ENCODE results near the gene UGT1A4.
"Not testable (repeated sequence)": the region's sequence is repeated elsewhere in the genome, so short reads cannot be mapped to it uniquely, and the experiment has no call there.

The UGT1A4 gene

DNA sequence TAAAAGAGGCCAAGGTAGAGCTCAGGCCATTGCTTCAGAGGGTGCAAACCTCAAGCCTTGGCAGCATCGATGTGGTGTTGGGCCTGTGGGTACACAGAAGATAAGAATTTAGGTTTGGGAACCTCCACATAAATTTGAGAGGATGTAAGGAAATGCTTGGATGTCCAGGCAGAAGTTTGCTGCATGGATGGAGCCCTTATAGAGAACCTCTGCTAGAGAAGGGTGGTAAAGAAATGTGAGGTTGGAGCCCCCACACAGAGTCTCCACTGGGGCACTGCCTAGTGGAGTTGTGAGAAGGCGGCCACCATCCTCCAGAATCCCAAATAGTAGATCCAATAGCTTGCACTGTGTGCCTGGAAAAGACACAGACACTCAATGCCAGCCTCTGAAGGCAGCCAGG, 32.2 kb downstream of the UGT1A4 start:
- not testable (repeated sequence) for DNase-seq (ENCODE audit: low read depth, low spot score)

- not testable (repeated sequence) for DNase-seq (ENCODE audit: low read depth, low spot score)
Measured at GRCh38 chr2:233751212-233752009, 32.9 kb downstream of the UGT1A4 start.

GRCh38 chr2:233754872-233755611, 36.5 kb downstream of the UGT1A4 start:
- DNase-seq (ENCODE audit: low read depth, low spot score) = no peak

DNA sequence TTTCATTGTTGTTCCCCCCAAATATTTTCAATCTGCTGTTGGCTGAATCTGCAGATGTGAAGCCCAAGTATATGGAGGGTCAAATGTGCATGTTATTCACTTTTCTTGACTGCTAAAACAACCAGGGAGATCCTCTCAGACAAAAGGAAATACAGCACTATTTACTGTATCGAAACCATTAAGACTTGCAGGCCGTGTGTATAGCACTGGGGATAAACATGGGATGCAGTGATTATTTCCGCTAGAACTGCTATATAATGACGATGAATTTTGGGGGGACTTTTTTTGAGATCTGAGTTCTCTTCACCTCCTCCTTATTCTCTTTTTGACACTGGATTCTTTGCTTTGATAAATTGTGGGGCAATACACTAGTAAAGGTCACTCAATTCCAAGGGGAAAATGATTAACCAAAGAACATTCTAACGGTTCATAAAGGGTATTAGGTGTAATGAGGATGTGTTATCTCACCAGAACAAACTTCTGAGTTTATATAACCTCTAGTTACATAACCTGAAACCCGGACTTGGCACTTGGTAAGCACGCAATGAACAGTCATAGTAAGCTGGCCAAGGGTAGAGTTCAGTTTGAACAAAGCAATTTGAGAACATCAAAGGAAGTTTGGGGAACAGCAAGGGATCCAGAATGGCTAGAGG, 38.0 kb downstream of the UGT1A4 start:
- no peak for DNase-seq (ENCODE audit: low read depth, low spot score)

DNA sequence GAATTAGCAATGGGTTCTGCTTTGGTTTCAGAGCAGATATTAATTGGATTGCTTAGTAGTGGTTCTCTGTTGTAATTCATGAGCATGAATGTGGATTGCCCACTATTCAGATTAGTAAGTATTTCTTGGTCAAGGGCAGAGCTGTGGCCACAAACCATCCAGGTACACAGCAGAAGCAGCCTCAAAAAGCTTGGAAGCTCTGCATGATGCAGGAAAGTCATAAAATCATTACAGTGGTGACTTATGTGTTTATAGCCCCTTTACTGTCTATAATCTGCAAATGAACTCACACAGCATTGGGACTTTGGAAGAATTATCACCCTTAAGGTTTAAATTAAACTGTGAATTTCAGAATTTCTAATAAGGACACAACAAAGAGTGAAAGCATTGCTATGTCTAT, 39.6 kb downstream of the UGT1A4 start:
- DNase-seq (ENCODE audit: low read depth, low spot score) = no peak

- DNase-seq (ENCODE audit: low read depth, low spot score) = no peak
Measured at GRCh38 chr2:233758849-233759248, 40.3 kb downstream of the UGT1A4 start.

- no peak for DNase-seq (ENCODE audit: low read depth, low spot score)
Measured at GRCh38 chr2:233760043-233760442, 41.5 kb downstream of the UGT1A4 start, which contains the start of gene UGT1A1. Gene UGT1A1, plus strand, starts transcription at chr2:233760270. Its CDS starts 18 bp downstream, at chr2:233760288.

- no peak for DNase-seq (ENCODE audit: low read depth, low spot score)
Measured at GRCh38 chr2:233761040-233761769, 42.7 kb downstream of the UGT1A4 start.

- DNase-seq (ENCODE audit: low read depth, low spot score) = peak; percentile 3
Measured at GRCh38 chr2:233764264-233764663, 45.7 kb downstream of the UGT1A4 start.

- no peak for DNase-seq (ENCODE audit: low read depth, low spot score)
Measured at GRCh38 chr2:233764761-233765160, 46.2 kb downstream of the UGT1A4 start.

- DNase-seq (ENCODE audit: low read depth, low spot score) = no peak
Measured at GRCh38 chr2:233766416-233766815, 47.9 kb downstream of the UGT1A4 start.

GRCh38 chr2:233768076-233768475, 49.5 kb downstream of the UGT1A4 start:
- no peak for DNase-seq (ENCODE audit: low read depth, low spot score)

DNA sequence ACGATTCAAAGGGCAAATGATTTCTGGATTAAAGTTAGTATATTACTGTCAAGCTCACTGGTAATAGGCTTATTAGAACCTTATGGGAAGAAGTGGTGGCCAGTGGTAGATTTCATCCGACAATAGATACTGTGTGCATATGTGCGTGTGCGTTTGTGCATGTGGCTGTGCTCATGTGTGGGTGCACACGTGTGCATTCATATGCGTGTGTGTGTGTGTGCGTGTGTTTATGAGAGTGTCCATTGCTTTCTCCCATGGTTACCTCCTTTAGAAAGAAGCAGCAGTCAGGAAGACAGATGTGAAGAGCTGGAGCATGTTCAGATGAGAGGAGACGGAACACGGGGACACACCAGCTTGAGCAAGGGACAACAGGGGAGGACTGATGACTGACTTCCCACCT, 50.7 kb downstream of the UGT1A4 start:
- no peak for DNase-seq (ENCODE audit: low read depth, low spot score)

DNA sequence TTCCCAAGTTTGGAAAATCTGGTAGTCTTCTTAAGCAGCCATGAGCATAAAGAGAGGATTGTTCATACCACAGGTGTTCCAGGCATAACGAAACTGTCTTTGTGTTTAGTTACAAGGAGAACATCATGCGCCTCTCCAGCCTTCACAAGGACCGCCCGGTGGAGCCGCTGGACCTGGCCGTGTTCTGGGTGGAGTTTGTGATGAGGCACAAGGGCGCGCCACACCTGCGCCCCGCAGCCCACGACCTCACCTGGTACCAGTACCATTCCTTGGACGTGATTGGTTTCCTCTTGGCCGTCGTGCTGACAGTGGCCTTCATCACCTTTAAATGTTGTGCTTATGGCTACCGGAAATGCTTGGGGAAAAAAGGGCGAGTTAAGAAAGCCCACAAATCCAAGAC, 53.6 kb downstream of the UGT1A4 start:
- DNase-seq (ENCODE audit: low read depth, low spot score) = no peak

GRCh38 chr2:233772583-233772982, 54.0 kb downstream of the UGT1A4 start:
- DNase-seq (ENCODE audit: low read depth, low spot score) = no peak

DNA sequence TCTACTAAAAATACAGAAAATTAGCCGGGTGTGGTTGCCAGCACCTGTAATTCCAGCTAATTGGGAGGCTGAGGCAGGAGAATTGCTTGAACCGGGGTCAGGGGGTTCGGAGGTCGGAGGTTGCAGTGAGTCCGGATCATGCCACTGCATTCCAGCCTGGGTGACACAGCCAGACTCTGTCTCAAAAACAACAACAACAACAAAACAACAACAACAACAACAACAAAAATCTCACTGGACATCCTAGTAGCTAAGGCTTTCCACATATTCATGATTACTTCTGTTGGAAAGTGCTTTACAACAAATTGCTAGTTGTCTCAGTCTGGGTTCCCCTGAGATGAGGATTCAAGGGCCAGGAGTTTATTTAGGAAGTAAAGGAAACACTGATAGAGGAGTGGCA, 55.3 kb downstream of the UGT1A4 start:
- DNase-seq (ENCODE audit: low read depth, low spot score) = no peak

DNA sequence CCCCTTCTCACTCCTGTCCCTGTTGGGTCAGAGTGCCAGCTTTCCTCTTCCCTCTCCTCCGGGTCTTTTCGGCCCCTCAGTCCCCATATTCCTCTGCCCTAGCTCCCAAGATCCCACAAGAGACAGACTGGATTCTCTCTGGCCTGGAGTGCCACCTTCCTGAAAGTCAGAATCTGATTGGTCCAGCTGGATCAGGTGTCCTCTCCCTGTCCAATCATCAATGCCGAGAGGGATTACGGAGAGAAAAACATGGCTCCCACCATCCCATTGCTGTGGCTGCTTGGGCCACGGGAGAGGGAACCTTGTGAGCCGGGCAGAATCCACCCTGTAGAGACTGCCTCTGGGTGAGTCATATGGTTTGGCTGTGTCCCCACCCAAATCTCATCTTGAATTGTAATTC, 56.9 kb downstream of the UGT1A4 start:
- no peak for DNase-seq (ENCODE audit: low read depth, low spot score)

GRCh38 chr2:233778030-233778429, 59.5 kb downstream of the UGT1A4 start, which contains the start of gene MROH2A:
Gene MROH2A, plus strand, starts transcription at chr2:233778330. Its CDS starts 1,029 bp downstream, at chr2:233779359.
- DNase-seq (ENCODE audit: low read depth, low spot score) = no peak

DNA sequence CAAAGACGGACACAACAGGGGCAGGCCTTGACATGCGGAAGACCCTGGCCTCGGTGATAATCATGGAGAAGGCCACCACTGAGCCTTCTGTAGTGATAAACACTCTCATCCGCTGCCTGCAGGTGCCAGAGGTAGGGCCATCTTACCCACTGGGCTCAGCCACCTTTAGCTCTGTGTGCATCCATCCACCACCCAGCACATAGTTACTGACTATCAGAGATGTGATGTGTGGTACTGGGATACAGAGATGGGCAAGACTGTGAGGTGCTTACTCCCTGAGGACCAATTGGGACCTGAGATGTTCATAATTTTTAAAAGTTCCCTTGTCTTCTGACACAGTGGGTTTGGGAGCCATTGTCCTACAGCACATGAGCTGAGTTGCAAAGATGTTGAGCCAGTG, 61.2 kb downstream of the UGT1A4 start:
- no peak for DNase-seq (ENCODE audit: low read depth, low spot score)

DNA sequence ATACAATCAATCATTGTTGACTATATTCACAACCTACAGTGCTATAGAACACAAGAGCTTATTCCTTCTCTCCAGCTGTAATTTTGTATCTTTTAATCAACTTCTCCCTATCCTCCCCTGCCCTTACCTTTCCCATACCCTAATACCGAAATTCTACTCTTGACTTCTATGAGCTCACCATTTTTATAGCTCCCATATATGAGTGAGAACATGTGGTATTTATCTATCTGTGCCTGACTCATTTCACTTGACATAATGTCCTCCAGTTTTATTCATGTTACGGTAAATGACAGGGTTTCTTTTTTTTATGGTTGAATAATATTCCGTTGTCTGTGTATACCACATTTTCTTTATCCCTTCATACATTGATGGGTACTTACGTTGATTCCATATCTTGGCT, 62.2 kb downstream of the UGT1A4 start:
- DNase-seq (ENCODE audit: low read depth, low spot score) = no peak

GRCh38 chr2:233789554-233789953, 71.0 kb downstream of the UGT1A4 start:
- no peak for DNase-seq (ENCODE audit: low read depth, low spot score)
